Effector CD8-positive, alpha-beta T cell (primary cell): ENCODE measurements around the gene ZNF227.
A peak's percentile ranks its signal among the peaks of the same experiment; 100 is the strongest.
"Not testable (repeated sequence)": the region's sequence is repeated elsewhere in the genome, so short reads cannot be mapped to it uniquely, and the experiment has no call there.

Source experiments
- DNase-seq: peaks from one replicate; lab custom pipeline; 2025; lab: John Stamatoyannopoulos, UW
- total RNA-seq, 4 experiments: gene quantifications; one replicate each; lab custom pipeline; 2026; lab: John Stamatoyannopoulos, UW

Gene ZNF227
- total RNA-seq, result 54.3 to 73.0 (median 60.3) reads per million in 4 experiments

DNA sequence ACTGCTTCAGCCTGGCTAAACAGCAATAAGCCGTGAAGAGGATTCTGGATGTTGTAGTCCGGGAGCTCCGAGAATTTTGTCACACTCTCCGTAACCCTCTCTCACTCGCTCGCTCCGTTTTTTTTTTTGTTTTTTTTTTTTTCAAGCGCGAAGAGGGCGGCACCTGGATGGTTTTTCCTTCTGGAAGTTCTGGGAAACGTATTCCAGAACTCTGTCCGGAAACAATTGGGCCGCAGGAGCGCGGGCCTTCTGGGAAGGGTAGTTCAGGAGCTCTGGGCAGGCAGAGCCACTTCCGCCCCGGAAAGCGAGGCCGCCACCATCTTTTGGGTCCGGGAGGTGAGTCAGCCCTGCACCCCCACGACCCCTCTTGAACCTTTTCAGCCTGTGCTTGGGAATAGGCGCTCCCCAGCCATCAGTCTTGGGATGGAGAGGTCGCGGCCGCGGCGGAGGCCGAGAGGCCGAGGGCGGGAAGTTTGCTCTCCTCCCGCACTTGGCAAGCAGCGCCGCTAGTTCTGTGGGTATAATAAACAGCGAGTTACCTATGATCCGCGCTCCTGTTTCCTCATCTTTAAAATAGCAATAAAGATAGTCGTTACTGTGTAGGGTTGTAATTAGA is at the start of gene ZNF227:
Gene ZNF227, plus strand, starts transcription at position 283 of the 616 bp plus-strand sequence. CDS start 5,261 bp downstream, outside the sequence.
- DNase-seq, result peak; percentile 62

DNA sequence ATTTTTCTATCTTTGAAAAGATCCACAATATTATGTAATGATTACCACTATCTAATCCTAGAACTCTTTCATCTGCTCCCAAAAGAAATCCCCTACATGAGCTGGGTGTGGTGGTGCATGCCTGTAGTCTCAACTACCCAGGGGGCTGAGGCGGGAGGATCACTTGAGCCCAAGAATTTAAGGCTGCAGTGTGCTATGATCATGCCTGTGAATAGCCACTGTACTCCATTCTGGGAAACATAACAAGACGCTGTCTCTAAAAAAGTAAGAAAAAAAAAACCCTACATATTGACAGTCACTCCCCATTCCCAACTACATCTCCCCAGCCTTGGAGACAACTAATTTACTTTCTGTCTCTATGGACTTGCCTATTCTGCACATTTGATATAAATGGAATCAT is 48.5 kb upstream of the ZNF227 start:
- no peak for DNase-seq

DNA sequence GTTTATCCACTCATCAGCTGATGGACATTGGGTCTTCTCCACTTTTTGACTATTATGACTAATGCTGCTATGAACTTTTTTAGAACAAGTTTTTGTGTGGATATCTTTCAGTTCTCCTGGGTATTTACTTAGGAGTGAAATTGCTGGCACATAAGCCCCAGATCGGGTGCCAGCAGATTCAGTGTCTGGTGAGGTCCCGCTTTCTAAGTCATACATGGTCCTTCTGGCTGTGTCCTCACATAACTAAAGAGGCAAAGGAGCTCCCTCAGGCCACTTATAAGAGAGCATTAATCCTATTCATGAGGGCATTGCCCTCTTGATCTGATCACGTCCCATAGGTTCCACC is 48.0 kb upstream of the ZNF227 start:
- no peak for DNase-seq

DNA sequence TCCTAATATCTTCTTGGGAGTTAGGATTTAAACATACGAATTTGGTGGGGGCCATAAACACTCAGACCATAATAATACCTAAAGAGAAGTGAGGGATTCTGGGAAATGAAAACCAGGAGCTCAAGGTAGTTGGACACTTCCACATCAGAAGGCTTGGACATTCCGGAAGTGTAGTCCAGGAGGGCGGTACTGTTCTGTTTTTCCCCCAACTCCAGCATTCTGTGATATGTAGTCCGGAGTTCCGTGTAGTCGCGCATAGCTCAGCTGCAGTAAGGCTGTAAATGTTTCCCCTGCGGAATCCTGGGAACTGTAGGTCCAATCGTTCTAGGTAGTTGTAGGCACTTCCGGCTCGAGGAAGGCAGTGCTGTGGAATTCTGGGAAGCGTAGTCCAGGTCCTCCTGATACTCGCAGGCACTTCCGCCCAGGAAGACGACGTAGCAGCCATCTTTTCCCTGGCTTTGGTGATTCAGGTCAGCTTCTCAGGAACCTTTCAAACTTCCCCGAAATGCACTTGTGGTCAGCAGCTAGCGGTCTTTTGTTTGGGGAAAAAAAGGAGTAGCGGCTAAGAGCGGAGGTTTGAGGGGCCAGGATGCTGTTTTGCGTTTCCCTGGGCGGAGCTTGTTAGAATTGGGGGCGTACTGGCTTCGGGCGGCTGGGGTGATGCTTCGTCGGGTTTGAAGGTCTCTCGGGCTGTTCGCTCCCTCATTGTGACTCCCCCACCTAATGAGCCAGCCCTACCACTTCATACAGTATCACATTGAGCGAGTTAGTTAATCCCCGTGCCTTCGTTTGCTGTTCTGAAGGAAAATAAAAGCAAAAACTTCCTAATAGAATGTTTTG is 47.4 kb upstream of the ZNF227 start, which contains the start of gene ZNF226:
Gene ZNF226, plus strand, starts transcription at position 428 of the 840 bp plus-strand sequence. CDS start 4,981 bp downstream, outside the sequence.
- peak; percentile 59 for DNase-seq

DNA sequence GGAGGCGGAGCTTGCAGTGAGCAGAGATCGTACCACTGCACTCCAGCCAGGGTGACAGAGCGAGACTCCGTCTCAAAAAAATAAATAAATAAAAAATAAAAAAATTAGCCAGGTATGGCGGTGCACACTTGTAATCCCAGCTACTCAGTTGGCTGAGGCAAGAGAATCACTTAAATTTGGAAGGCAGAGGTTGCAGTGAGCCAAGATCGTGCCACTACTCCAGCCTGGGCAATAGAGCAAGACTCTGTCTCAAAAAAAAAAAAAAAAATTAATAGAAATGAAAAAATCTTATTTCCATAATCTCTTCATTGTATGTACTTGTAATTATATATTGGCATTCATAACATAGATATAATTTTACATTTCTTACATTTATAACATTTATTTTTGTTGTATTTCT is 41.7 kb upstream of the ZNF227 start:
- DNase-seq, result not testable (repeated sequence)

DNA sequence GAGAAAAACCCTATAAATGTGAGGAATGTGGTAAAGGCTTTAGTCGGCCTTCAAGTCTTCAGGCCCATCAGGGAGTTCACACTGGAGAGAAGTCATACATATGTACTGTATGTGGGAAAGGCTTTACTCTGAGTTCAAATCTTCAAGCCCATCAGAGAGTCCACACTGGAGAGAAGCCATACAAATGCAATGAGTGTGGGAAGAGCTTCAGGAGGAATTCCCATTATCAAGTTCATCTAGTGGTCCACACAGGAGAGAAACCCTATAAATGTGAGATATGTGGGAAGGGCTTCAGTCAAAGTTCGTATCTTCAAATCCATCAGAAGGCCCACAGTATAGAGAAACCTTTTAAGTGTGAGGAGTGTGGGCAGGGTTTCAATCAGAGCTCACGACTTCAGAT is 35.7 kb upstream of the ZNF227 start:
- DNase-seq, result no peak

DNA sequence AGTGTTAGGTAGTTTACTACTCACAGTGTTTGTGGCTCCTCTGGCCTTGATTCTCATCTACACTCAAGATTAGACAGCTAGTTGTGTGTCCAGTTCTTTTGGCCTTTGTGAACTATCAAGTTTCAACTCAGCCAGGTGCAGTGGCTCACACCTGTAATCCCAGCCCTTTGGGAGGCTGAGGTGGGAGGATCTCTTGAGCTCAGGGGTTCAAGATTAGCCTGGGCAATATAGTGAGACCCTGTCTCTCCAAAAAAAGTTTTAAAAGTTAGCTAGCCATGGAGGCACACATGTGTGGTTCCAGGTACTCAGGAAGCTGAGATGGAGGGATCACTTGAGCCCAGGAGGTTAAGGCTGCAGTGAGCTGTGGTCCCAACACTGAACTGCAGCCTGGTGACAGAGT is 31.4 kb upstream of the ZNF227 start:
- no peak for DNase-seq

DNA sequence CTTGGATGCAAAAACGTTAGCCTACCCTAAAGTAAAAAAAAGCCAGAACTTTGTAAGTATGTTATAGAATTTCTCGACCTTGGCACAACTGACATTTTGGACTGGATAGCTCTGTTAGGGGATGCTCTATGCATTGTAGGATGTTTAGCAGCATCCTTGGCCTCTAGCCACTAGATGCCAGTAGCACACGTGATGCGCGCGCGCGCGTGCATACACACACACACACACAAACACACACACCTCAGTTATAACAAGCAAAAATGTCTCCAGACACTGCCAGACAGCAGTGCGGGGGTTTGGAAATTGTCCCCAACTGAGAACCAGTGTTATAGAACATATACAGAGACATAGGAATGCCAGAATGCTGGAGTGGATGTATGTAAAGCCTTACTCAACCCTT is 30.2 kb upstream of the ZNF227 start:
- DNase-seq, result no peak

DNA sequence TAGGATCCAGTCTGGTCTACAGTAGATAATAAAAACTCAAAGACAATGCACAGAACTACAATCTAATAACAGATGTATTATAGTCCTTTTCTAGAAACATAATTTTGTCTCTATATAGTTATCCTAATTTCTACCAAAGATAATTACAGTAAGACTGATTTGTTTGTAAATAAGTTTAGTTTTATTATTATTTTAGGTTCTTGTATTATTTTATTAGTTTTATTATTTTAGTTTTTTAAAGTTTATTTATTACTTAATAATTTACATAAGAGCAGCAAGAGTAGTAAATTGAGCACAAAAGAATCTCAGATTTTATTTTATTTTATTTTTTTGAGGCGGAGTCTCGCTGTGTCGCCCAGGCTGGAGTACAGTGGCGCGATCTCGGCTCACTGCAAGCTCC is 22.3 kb upstream of the ZNF227 start:
- no peak for DNase-seq

DNA sequence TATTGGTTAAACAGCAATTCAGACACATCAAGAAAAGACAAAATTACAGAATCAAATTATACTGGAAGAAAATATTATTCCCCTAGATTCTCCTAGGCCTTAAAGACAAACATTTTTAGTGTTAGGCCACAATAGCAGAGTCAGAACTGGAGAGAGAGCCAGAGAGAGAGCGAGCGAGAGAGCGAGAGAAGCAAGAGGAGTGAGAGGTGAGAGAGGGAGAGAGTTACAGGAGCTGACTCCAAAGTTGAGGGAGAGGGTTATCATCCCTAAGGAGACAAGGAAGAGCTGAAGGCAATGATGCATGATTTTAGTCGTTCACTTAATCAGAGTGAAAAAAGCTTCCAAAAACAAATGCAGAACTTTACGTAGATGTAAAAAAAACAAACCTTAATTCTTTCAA is 20.2 kb upstream of the ZNF227 start:
- DNase-seq, result no peak

DNA sequence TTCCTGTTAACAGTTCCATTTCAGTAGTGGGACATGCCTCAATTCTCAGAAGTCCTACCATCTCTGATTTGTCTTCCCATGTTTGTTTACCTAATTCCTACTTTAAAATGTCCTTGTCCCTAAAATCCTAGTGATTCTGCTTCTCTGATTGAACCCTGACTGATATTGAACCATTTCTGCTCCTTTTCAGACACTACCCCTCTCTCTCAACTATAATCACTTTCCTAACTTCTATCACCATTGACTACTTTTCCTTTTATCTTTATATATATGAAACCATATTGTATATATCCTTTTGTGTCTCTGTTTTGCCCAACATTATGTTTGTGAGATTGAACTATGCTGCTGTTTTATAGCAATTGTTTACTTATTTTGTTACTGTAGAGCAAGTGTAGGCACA is 15.6 kb upstream of the ZNF227 start:
- no peak for DNase-seq

DNA sequence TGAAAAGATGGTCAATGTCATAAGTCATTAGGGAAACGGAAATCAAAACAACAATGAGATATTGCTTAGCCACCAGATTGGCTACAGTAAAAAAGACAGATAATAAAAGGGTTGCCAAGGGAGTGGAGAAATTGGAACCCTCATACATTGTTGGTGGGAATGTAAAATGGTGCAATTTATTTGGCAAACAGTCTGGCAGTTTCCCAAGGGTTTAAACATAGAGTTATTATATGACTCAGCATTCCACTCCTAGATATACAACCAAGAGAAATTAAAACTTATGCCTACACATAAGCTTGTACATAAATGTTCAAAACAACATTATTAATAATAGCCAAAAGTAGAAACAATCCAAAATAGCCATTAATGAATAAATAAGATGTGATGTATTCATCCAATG is 9.9 kb upstream of the ZNF227 start:
- no peak for DNase-seq

DNA sequence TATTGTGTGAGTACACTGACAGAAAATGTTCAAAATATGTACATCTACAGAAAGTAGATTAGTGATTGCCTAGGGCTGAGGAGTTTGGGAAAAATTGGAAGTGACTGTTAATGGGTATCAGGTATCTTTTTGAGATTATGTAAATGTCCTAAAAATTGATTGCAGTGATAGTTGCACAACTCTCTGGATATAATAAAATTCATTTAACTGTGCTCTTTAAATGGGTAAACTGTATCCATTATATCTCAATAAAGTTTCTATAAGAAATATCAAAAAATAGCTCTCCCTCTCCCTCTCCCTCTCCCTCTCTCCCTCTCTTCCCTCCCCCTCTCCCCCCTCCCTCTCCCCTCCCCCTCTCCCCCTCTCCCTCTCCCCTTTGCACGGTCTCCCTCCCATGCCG is 9.4 kb upstream of the ZNF227 start:
- DNase-seq, result no peak

DNA sequence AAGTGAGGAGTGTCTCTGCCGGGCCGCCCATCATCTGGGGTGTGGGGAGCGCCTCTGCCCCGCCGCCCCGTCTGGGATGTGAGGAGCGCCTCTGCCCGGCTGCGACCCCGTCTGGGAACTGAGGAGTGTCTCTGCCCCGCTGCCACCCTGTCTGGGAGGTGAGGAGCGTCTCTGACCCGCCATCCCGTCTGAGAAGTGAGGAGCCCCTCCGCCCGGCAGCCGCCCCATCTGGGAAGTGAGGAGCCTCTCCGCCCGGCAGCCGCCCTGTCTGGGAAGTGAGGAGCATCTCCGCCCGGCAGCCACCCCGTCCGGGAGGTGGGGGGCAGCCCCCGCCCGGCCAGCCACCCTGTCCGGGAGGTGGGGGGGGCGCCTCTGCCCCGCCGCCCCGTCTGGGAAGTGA is 8.5 kb upstream of the ZNF227 start:
- DNase-seq, result not testable (repeated sequence)

DNA sequence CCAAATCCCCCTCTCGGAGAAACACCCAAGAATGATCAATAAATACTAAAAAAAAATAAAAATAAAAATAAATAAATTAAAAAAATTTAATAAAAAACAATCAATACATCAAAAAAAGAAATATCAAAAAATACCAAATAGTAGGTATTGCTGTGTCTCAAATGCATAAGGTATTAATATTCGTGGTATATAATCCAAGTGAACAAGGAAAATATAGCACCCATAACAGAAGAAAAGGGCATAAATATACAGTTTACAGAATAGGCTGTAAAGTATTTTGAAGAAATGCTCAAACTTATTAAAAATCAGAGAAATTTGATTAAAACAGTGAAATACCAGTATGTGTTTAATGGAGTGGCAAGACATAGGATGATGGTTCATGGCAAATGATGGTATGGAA is 7.6 kb upstream of the ZNF227 start:
- no peak for DNase-seq

DNA sequence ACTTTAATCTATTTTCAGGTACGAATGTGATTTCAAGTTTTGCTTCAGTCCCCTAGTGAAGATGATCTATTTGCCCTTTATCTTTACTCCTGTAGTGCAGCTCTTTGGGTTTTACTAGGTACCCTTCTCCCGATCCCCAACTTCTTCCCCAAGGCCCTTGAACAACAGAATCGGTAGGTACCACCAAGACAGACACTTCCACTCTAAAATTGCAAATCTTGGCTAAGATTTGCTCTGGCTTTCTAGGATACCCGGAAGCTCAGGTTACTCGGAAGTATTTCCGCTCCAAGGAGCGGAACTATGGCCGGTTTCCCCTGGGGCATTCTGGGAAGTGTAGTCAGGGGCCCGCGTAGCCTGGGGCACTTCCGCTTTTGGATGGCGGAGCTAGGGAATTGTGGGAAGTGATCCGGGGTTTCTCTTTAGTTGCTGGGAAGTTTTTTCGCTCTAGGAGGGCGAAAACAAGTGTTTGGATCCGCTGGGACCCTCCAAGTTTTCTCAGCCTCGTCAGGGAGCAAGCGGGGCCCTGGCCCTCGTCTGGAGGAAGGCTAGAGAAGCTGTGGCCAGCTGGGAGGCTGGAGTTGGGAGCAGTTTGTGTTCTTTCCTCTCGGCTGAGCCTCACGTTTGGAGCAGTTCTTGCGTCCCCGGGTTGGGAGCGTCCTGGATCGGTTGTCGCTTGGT is 5.1 kb upstream of the ZNF227 start:
- peak; percentile 67 for DNase-seq

DNA sequence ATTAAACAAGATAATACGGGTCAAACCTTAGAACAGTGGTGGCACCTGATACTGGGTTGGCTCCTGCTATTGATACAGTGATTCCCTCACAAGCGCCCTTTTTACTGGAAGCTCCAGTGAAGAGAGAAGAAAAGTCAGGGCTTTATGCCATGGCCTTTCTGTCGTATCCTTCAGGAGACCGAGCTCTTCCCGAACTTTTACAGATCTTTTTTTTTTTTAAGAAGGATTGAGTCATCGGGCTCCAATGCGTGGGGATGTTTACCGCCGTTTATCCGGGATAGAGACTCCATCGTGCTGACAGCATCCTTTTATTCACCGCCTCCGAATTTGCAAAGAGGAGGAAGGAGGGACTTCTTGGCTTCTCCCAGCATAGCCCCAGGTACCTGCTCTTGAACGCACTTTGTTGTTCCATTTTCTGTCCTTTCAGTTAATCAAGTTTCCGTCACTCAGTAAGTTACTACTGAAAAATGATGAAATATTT is 574 bp downstream of the ZNF227 start:
- no peak for DNase-seq

DNA sequence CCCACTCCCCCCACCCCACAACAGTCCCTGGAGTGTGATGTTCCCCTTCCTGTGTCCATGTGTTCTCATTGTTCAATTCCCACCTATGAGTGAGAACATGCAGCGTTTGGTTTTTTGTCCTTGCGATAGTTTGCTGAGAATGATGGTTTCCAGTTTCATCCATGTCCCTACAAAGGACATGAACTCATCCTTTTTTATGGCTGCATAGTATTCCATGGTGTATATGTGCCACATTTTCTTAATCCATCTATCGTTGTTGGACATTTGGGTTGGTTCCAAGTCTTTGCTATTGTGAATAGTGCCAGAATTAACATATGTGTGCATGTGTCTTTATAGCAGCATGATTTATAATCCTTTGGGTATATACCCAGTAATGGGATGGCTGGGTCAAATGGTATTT is 7.6 kb downstream of the ZNF227 start:
- DNase-seq, result not testable (repeated sequence)

DNA sequence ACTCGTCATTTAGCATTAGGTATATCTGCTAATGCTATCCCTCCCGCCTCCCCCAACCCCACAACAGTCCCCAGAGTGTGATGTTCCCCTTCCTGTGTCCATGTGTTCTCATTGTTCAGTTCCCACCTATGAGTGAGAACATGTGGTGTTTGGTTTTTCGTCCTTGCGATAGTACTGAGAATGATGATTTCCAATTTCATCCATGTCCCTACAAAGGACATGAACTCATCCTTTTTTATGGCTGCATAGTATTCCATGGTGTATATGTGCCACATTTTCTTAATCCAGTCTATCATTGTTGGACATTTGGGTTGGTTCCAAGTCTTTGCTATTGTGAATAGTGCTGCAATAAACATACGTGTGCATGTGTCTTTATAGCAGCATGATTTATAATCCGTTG is 8.4 kb downstream of the ZNF227 start:
- not testable (repeated sequence) for DNase-seq

DNA sequence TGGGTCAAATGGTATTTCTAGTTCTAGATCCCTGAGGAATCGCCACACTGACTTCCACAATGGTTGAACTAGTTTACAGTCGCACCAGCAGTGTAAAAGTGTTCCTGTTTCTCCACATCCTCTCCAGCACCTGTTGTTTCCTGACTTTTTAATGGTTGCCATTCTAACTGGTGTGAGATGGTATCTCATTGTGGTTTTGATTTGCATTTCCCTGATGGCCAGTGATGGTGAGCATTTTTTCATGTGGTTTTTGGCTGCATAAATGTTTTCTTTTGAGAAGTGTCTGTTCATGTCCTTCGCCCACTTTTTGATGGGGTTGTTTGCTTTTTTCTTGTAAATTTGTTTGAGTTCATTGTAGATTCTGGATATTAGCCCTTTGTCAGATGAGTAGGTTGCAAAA is 9.0 kb downstream of the ZNF227 start:
- DNase-seq, result not testable (repeated sequence)

DNA sequence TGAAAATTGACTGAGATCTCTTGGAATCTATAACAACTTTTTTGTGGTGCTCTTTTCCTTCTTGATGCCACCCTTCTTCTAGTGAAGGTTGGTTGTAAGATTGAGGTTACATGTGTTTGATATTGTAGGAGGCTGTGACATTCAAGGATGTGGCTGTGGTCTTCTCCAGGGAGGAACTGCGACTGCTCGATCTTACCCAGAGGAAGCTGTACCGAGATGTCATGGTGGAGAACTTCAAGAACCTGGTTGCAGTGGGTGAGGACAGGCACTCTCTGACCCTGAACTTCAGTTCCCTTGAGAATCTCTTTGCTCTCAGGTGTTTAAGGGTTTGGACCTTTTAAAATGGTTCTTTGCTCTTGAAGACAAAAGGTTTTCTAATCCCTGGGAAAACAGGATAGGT is 16.0 kb downstream of the ZNF227 start:
- DNase-seq, result no peak

DNA sequence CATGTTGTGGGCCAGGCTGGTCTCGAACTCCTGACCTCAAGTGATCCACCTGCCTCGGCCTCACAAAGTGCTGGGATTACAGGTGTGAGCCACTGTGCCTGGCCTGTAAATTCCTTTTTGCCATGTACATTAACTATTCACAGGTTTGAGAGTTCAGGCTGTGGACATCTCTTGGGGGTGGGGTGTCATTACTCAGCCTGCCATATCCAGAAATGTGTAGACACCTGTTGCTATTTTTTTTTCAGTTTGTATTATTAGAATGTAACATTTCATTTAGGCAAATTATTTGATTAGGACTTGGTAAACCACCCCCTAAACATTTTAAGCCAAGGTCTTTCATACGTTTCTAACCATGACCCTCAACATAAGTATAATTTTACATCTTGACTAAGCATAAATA is 20.5 kb downstream of the ZNF227 start:
- no peak for DNase-seq

DNA sequence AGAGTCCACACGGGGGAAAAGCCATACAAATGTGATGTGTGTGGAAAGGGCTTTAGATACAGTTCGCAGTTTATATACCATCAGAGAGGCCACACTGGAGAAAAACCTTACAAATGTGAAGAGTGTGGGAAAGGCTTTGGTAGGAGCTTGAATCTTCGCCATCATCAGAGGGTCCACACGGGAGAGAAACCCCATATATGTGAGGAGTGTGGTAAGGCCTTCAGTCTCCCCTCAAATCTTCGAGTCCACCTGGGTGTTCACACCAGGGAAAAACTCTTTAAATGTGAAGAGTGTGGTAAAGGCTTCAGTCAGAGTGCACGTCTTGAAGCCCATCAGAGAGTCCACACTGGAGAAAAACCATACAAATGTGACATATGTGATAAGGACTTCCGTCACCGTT is 24.1 kb downstream of the ZNF227 start:
- no peak for DNase-seq
